ENCODE data around the gene MRPL9.
"Not testable (repeated sequence)": the region's sequence is repeated elsewhere in the genome, so short reads cannot be mapped to it uniquely, and the experiment has no call there.

Gene MRPL9

GRCh38 chr1:151737479-151737878 lies 25.8 kb downstream of the MRPL9 start:
- Histone ChIP-seq H3K4me1 (ENCODE audit: control extremely low read depth in 1 of 4, control insufficient read depth in 4 of 4, insufficient read depth in 4 of 4, low read length in 3 of 4) (peaks cover 0 to 6% (median 0%) of the 10 kb centered on the region in 4 experiments), H3K27ac (ENCODE audit: insufficient read depth in 1 of 2, low read depth in 1 of 2, low read length in 2 of 2, poor library complexity in 1 of 2, severe bottlenecking in 2 of 2) (no peak overlapping the region), H3K9me3 (ENCODE audit: control extremely low read depth in 1 of 5, control insufficient read depth in 4 of 5, insufficient read depth in 2 of 5, low read depth in 1 of 5, low read length in 4 of 5) (peaks cover 0 to 15% (median 9%) of the 10 kb centered on the region in 5 experiments), H3K4me3 (ENCODE audit: control insufficient read depth in 1 of 7, extremely low read depth in 1 of 7, insufficient read depth in 4 of 7, low read depth in 2 of 7, low read length in 6 of 7) (no peak overlapping the region), H3K27me3 (replicated peaks in 2 of 5; ENCODE audit: control insufficient read depth in 4 of 5, insufficient read depth in 5 of 5, low read length in 4 of 5) (peaks cover 0 to 5% (median 0%) of the 10 kb centered on the region in 5 experiments), H3K36me3 (ENCODE audit: control insufficient read depth in 4 of 4, insufficient read depth in 4 of 4, low read length in 3 of 4) (no peaks in the 10 kb centered on the region)
- ChIA-PET POLR2A (no interaction called here), CTCF (interaction anchor here (1.0 to 2.6 kb wide), 2 partner anchors 25 to 74 kb away, joined by 3 to 5 read pairs; no protein-coding TSS in a partner anchor)
- DNase-seq = peak in 1 of 3 donors; percentile 10

- CTCF ChIA-PET = interaction anchor here (1.0 to 2.6 kb wide), 2 partner anchors 25 to 74 kb away, joined by 3 to 5 read pairs; no protein-coding TSS in a partner anchor
- H3K4me3 ChIP-seq (ENCODE audit: control insufficient read depth in 1 of 7, extremely low read depth in 1 of 7, insufficient read depth in 4 of 7, low read depth in 2 of 7, low read length in 6 of 7) = no peak overlapping the region
- WGBS (ENCODE audit: insufficient coverage) = 88% methylated on average over 2 of the region's 2 CpGs
These were observed 26.3 kb downstream of the MRPL9 start for GRCh38 chr1:151737026-151737425.

GRCh38 chr1:151733995-151734394 lies 29.3 kb downstream of the MRPL9 start:
- CTCF ChIA-PET = interaction anchor here (0.9 to 2.8 kb wide), 21 partner anchors 10 to 293 kb away, joined by 3 to 18 read pairs (median 4); partner anchors contain the start of genes RIIAD1 and TUFT1
- 99% methylated on average over 9 of the region's 9 CpGs for WGBS (ENCODE audit: insufficient coverage)

More at GRCh38 chr1:151737026-151737425, 26.3 kb downstream of the MRPL9 start:
- peaks cover 0 to 6% (median 0%) of the 10 kb centered on the region in 4 experiments for H3K4me1 ChIP-seq (ENCODE audit: control extremely low read depth in 1 of 4, control insufficient read depth in 4 of 4, insufficient read depth in 4 of 4, low read length in 3 of 4)
- no peak overlapping the region for H3K27ac ChIP-seq (ENCODE audit: insufficient read depth in 1 of 2, low read depth in 1 of 2, low read length in 2 of 2, poor library complexity in 1 of 2, severe bottlenecking in 2 of 2)
- POLR2A ChIA-PET = no interaction called here
- no peak for DNase-seq
- peaks cover 0 to 5% (median 0%) of the 10 kb centered on the region in 5 experiments for H3K27me3 ChIP-seq (replicated peaks in 2 of 5; ENCODE audit: control insufficient read depth in 4 of 5, insufficient read depth in 5 of 5, low read length in 4 of 5)
- no peaks in the 10 kb centered on the region for H3K36me3 ChIP-seq (ENCODE audit: control insufficient read depth in 4 of 4, insufficient read depth in 4 of 4, low read length in 3 of 4)
- peaks cover 0 to 15% (median 9%) of the 10 kb centered on the region in 5 experiments for H3K9me3 ChIP-seq (ENCODE audit: control extremely low read depth in 1 of 5, control insufficient read depth in 4 of 5, insufficient read depth in 2 of 5, low read depth in 1 of 5, low read length in 4 of 5)

GRCh38 chr1:151733126-151733525 lies 30.2 kb downstream of the MRPL9 start:
- Histone ChIP-seq H3K9me3 (ENCODE audit: control extremely low read depth in 1 of 5, control insufficient read depth in 4 of 5, insufficient read depth in 2 of 5, low read depth in 1 of 5, low read length in 4 of 5) (peaks cover 0 to 11% (median 9%) of the 10 kb centered on the region in 5 experiments), H3K4me1 (ENCODE audit: control extremely low read depth in 1 of 4, control insufficient read depth in 4 of 4, insufficient read depth in 4 of 4, low read length in 3 of 4) (no peaks in the 10 kb centered on the region), H3K36me3 (ENCODE audit: control insufficient read depth in 4 of 4, insufficient read depth in 4 of 4, low read length in 3 of 4) (no peaks in the 10 kb centered on the region), H3K4me3 (ENCODE audit: control insufficient read depth in 1 of 7, extremely low read depth in 1 of 7, insufficient read depth in 4 of 7, low read depth in 2 of 7, low read length in 6 of 7) (no peak overlapping the region), H3K27me3 (replicated peaks in 2 of 5; ENCODE audit: control insufficient read depth in 4 of 5, insufficient read depth in 5 of 5, low read length in 4 of 5) (peaks cover 0 to 14% (median 0%) of the 10 kb centered on the region in 5 experiments), H3K27ac (ENCODE audit: insufficient read depth in 1 of 2, low read depth in 1 of 2, low read length in 2 of 2, poor library complexity in 1 of 2, severe bottlenecking in 2 of 2) (no peak overlapping the region)
- CTCF ChIA-PET = interaction anchor here (0.6 to 2.8 kb wide), 8 partner anchors 9 to 269 kb away, joined by 3 to 18 read pairs (median 4); partner anchors contain the start of gene RIIAD1
- POLR2A ChIA-PET = interaction anchor here (0.6 kb wide), 1 partner anchor 73 kb away, joined by 4 read pairs; no protein-coding TSS in a partner anchor
- no peak for DNase-seq
- WGBS (ENCODE audit: insufficient coverage) = 100% methylated on average over 3 of the region's 3 CpGs

More at GRCh38 chr1:151733995-151734394, 29.3 kb downstream of the MRPL9 start:
- Histone ChIP-seq H3K9me3 (ENCODE audit: control extremely low read depth in 1 of 5, control insufficient read depth in 4 of 5, insufficient read depth in 2 of 5, low read depth in 1 of 5, low read length in 4 of 5) (peaks cover 0 to 15% (median 9%) of the 10 kb centered on the region in 5 experiments), H3K27me3 (replicated peaks in 2 of 5; ENCODE audit: control insufficient read depth in 4 of 5, insufficient read depth in 5 of 5, low read length in 4 of 5) (peaks cover 0 to 13% (median 0%) of the 10 kb centered on the region in 5 experiments)
- POLR2A ChIA-PET; H3K36me3 ChIP-seq (ENCODE audit: control insufficient read depth in 4 of 4, insufficient read depth in 4 of 4, low read length in 3 of 4); H3K27ac ChIP-seq (ENCODE audit: insufficient read depth in 1 of 2, low read depth in 1 of 2, low read length in 2 of 2, poor library complexity in 1 of 2, severe bottlenecking in 2 of 2); DNase-seq; H3K4me1 ChIP-seq (ENCODE audit: control extremely low read depth in 1 of 4, control insufficient read depth in 4 of 4, insufficient read depth in 4 of 4, low read length in 3 of 4); H3K4me3 ChIP-seq (ENCODE audit: control insufficient read depth in 1 of 7, extremely low read depth in 1 of 7, insufficient read depth in 4 of 7, low read depth in 2 of 7, low read length in 6 of 7): not testable (repeated sequence)

GRCh38 chr1:151729966-151730291 lies 33.4 kb downstream of the MRPL9 start:
- Histone ChIP-seq H3K27me3 (replicated peaks in 2 of 5; ENCODE audit: control insufficient read depth in 4 of 5, insufficient read depth in 5 of 5, low read length in 4 of 5) (peaks cover 0 to 22% (median 3%) of the 10 kb centered on the region in 5 experiments), H3K36me3 (ENCODE audit: control insufficient read depth in 4 of 4, insufficient read depth in 4 of 4, low read length in 3 of 4) (no peaks in the 10 kb centered on the region), H3K4me3 (ENCODE audit: control insufficient read depth in 1 of 7, extremely low read depth in 1 of 7, insufficient read depth in 4 of 7, low read depth in 2 of 7, low read length in 6 of 7) (no peak overlapping the region), H3K9me3 (ENCODE audit: control extremely low read depth in 1 of 5, control insufficient read depth in 4 of 5, insufficient read depth in 2 of 5, low read depth in 1 of 5, low read length in 4 of 5) (no peaks in the 10 kb centered on the region), H3K27ac (ENCODE audit: insufficient read depth in 1 of 2, low read depth in 1 of 2, low read length in 2 of 2, poor library complexity in 1 of 2, severe bottlenecking in 2 of 2) (no peak overlapping the region), H3K4me1 (ENCODE audit: control extremely low read depth in 1 of 4, control insufficient read depth in 4 of 4, insufficient read depth in 4 of 4, low read length in 3 of 4) (no peaks in the 10 kb centered on the region)
- WGBS (ENCODE audit: insufficient coverage) = 100% methylated on average over 4 of the region's 4 CpGs
- DNase-seq = no peak
- POLR2A ChIA-PET = interaction anchor here (0.8 kb wide), 1 partner anchor 466 kb away, joined by 3 read pairs; no protein-coding TSS in a partner anchor
- CTCF ChIA-PET = interaction anchor here (0.8 kb wide), 1 partner anchor 136 kb away, joined by 3 read pairs; no protein-coding TSS in a partner anchor

- WGBS (ENCODE audit: insufficient coverage) = 95% methylated on average over 9 of the region's 10 CpGs
- Histone ChIP-seq H3K27ac (ENCODE audit: insufficient read depth in 1 of 2, low read depth in 1 of 2, low read length in 2 of 2, poor library complexity in 1 of 2, severe bottlenecking in 2 of 2) (no peak overlapping the region), H3K4me3 (ENCODE audit: control insufficient read depth in 1 of 7, extremely low read depth in 1 of 7, insufficient read depth in 4 of 7, low read depth in 2 of 7, low read length in 6 of 7) (no peak overlapping the region), H3K9me3 (ENCODE audit: control extremely low read depth in 1 of 5, control insufficient read depth in 4 of 5, insufficient read depth in 2 of 5, low read depth in 1 of 5, low read length in 4 of 5) (no peaks in the 10 kb centered on the region), H3K4me1 (ENCODE audit: control extremely low read depth in 1 of 4, control insufficient read depth in 4 of 4, insufficient read depth in 4 of 4, low read length in 3 of 4) (no peaks in the 10 kb centered on the region), H3K27me3 (replicated peaks in 2 of 5; ENCODE audit: control insufficient read depth in 4 of 5, insufficient read depth in 5 of 5, low read length in 4 of 5) (peaks cover 0 to 24% (median 3%) of the 10 kb centered on the region in 5 experiments), H3K36me3 (ENCODE audit: control insufficient read depth in 4 of 4, insufficient read depth in 4 of 4, low read length in 3 of 4) (no peaks in the 10 kb centered on the region)
- ChIA-PET CTCF (interaction anchor here (0.8 to 1.5 kb wide), 2 partner anchors 32 to 135 kb away, joined by 3 read pairs; no protein-coding TSS in a partner anchor), POLR2A (interaction anchor here (0.8 kb wide), 1 partner anchor 465 kb away, joined by 3 read pairs; no protein-coding TSS in a partner anchor)
- DNase-seq = no peak
These were observed 33.9 kb downstream of the MRPL9 start for GRCh38 chr1:151729157-151729965.

Measured in common myeloid progenitor, CD34-positive (primary cell).